ENCODE data around the gene COL24A1.

The COL24A1 gene

DNA sequence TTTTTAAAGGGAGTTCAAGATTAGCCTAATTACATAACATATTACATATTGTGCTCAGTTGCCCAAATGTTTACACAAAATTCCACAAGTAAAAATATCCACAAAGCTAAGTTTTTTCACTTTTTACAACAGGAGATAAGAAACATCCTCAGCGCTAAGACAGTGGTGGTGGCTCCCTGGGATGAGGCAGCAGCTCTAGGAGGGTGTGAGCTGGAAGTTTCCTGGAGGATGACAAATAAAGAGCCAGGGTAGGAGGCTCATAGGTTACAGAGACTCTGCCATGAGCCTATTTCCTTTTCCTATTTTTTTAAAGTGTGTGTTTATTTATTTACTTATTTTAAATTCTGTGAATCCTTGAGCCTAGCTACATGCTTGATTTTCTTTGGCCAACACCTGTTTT is 91.7 kb downstream of the COL24A1 start:
- ChIA-PET POLR2A (no interaction called here), CTCF (interaction anchor here (0.8 to 2.4 kb wide), 3 partner anchors 11 to 20 kb away, joined by 4 to 7 read pairs (median 5); no protein-coding TSS in a partner anchor)
- TF ChIP-seq, protein P1, sequence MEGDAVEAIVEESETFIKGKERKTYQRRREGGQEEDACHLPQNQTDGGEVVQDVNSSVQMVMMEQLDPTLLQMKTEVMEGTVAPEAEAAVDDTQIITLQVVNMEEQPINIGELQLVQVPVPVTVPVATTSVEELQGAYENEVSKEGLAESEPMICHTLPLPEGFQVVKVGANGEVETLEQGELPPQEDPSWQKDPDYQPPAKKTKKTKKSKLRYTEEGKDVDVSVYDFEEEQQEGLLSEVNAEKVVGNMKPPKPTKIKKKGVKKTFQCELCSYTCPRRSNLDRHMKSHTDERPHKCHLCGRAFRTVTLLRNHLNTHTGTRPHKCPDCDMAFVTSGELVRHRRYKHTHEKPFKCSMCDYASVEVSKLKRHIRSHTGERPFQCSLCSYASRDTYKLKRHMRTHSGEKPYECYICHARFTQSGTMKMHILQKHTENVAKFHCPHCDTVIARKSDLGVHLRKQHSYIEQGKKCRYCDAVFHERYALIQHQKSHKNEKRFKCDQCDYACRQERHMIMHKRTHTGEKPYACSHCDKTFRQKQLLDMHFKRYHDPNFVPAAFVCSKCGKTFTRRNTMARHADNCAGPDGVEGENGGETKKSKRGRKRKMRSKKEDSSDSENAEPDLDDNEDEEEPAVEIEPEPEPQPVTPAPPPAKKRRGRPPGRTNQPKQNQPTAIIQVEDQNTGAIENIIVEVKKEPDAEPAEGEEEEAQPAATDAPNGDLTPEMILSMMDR (IDR thresholded peaks at IDR 0.05; ENCODE audit: control extremely low read depth, extremely low read depth, low read depth, missing control alignments) = no peak

DNA sequence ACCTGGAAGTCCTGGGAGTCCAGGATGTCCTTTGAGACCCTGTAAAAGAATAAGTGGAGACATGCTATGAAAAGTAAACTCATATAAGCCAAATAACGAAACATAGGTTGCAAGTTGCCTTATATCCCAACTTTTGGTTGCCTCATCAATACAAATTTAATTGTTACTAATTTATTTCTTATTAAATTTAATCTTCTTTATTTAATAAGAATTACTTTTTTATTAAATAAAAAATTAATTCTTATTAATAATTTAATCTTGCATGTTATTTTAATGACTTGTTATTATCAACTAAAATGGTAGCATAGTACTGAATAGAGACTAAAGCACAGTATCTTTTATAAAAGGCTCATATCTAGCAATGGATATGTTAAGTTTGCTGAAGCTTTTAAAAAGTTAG is 92.9 kb downstream of the COL24A1 start:
- CTCF ChIA-PET = interaction anchor here (1.2 to 2.4 kb wide), 4 partner anchors 10 to 38 kb away, joined by 4 to 7 read pairs (median 4); no protein-coding TSS in a partner anchor
- no peak for DNase-seq (ENCODE audit: extremely low spot score)
- POLR2A ChIA-PET = no interaction called here
- TF ChIP-seq, protein P1 (IDR thresholded peaks at IDR 0.05; ENCODE audit: control extremely low read depth, extremely low read depth, low read depth, missing control alignments) = no peak

More for the DNA sequence above, 91.7 kb downstream of the COL24A1 start:
- no peak for DNase-seq (ENCODE audit: extremely low spot score)

DNA sequence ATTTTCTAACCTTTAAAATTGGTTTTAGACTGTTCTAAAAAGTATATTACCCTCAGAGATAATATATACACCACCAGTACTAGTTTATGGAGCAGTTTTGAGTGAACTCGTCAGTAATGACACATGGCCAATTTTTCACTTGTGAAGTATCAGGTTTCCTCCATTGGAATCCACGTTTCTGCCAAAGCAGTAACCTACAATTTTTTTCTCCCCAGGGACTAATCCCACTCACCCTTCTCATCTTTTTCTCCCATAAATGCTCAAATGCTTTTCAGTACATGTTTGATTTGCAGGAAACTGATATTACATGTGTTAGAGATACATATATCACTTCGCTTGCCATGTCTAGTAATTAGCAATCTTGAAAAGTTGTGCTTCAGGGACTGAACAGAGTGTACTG is 94.1 kb downstream of the COL24A1 start:
- CTCF ChIA-PET = no interaction called here
- POLR2A ChIA-PET = no interaction called here
- DNase-seq (ENCODE audit: extremely low spot score) = no peak
- TF ChIP-seq, protein P1 (IDR thresholded peaks at IDR 0.05; ENCODE audit: control extremely low read depth, extremely low read depth, low read depth, missing control alignments) = no peak

DNA sequence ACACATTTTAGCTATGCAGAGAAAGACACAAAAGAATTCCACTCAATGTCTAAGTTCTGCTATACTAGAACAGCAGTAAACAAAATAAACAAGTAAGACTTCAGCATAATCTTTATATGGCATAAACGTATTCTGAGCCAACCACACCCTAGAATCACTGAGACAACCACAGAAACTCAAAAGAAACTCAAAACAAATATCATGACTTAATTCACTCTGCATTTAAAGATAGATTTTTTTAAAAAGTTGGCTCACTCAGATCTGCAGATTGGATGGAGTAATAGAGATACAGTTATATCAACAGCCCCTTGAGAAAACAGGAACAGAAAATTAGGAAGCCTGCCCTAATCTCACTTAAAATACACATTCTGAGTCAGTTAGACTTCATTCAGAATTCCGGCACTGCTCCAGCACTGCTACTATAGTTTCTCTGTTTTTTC is 95.0 kb downstream of the COL24A1 start:
- ChIA-PET CTCF (no interaction called here), POLR2A (no interaction called here)
- TF ChIP-seq, protein P1 (IDR thresholded peaks at IDR 0.05; ENCODE audit: control extremely low read depth, extremely low read depth, low read depth, missing control alignments) = no peak
- no peak for DNase-seq (ENCODE audit: extremely low spot score)

DNA sequence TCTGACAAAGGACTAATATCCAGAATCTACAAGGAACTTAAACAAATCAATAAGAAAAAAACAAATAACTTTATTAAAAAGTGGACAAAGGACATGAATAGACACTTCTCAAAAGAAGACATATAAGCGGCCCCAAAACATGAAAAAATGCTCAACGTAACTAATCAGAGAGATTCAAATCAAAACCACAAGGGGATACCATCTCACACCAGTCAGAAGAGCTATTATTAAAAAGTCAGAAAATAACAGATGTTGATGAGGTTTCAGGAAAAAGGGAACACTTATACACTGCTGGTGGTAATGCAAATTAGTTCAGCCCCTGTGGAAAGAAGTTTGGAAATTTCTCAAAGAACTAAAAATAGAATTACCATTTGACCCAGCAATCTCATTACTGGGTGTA is 102.2 kb downstream of the COL24A1 start:
- TF ChIP-seq, protein P1 (IDR thresholded peaks at IDR 0.05; ENCODE audit: control extremely low read depth, extremely low read depth, low read depth, missing control alignments) = no peak
- CTCF ChIA-PET = no interaction called here
- POLR2A ChIA-PET = no interaction called here
- DNase-seq (ENCODE audit: extremely low spot score) = no peak

DNA sequence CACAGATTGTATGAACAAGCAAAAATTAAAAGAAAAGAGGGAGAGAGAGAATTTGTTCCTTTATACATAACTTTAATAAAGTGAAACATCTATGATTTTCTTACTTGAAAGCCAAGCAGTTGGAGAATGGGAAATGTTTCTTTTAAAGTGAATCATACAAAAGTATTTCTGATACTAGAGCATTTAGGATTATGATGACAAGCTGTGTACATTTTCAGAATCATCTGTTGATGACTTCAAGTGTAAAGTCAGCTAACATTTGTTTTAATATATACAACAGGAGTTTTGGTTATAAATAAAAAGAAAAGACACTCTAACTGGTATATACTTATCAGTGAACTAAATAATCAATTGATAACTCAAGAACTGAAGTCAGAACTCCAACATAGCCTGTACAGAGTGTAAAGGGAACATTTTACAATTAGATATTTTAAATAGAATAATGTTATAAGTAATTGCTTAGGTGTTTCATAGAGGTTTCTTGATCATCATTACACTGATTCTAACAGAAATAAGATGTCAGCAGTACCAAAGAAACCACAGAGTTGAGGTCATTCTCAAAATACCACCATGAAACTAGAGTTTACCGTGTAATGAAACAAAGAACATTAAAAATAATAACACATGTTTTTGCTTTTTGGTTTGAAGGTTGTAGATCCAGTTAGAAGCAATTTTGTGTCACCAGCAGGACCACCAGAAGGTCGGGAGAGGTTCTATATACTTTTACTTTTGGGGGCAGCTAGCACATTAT is 103.4 kb downstream of the COL24A1 start:
- TF ChIP-seq, protein P1 (IDR thresholded peaks at IDR 0.05; ENCODE audit: control extremely low read depth, extremely low read depth, low read depth, missing control alignments) = no peak
- ChIA-PET CTCF (interaction anchor here (1.0 to 1.2 kb wide), 2 partner anchors 11 to 65 kb away, joined by 3 to 5 read pairs; no protein-coding TSS in a partner anchor), POLR2A (no interaction called here)
- DNase-seq (ENCODE audit: extremely low spot score) = no peak

All from GM10248 (cell line).